Gastroesophageal sphincter (tissue), 4 donors: Measurements from ENCODE around the gene MCUR1. TPM values are rescaled to one million over a fixed set of nuclear protein-coding genes. Genes with fewer than 3 reads are reported as not detected.

ENCODE experiments used
- ATAC-seq: fragments of 150-250 bp; one replicate; pipeline ENCODE4 v1.9.1; 2016; ENCODE audit warnings: mild to moderate bottlenecking, moderate library complexity
- H3K27ac ChIP-seq, 4 donors: fragments of 200-600 bp; sonication (generic) in 3 of 4; 1 replicate in 3 of 4; 2 replicates in 1 of 4; pipeline ENCODE4 v1.5.1; 2016 to 2019
- H3K27me3 ChIP-seq: fragments of 200-600 bp; sonication (generic); one replicate; pipeline ENCODE4 v1.5.1; 2019
- H3K36me3 ChIP-seq, 2 donors: fragments of 200-600 bp; sonication (generic); one replicate each; pipeline ENCODE4 v1.5.1; 2019; ENCODE audit warnings: control low read depth in 1 of 2
- H3K4me1 ChIP-seq, 3 donors: fragments of 200-600 bp; sonication (generic); 1 replicate in 2 of 3; 2 replicates in 1 of 3; pipeline ENCODE4 v1.5.1; 2016 to 2019; ENCODE audit warnings: control low read depth in 2 of 3
- H3K4me3 ChIP-seq, 2 donors: fragments of 200-600 bp; sonication (generic); one replicate each; pipeline ENCODE4 v1.5.1; 2019; ENCODE audit warnings: mild to moderate bottlenecking in 1 of 2, moderate library complexity in 1 of 2
- H3K9me3 ChIP-seq, 3 donors: fragments of 200-600 bp; sonication (generic); one replicate each; pipeline ENCODE4 v1.5.1; 2017 to 2019; ENCODE audit warnings: control low read depth in 2 of 3
- CTCF ChIP-seq, 4 experiments: fragments of 200-600 bp in 2 of 4; fragments of 450-650 bp in 2 of 4; sonication (generic) in 1 of 4; IDR thresholded peaks; one replicate each; pipeline ENCODE4 v1.5.1; 2017 to 2019; ENCODE audit warnings: antibody characterized with exemption in 4 of 4, mild to moderate bottlenecking in 2 of 4, moderate library complexity in 2 of 4
- EP300 ChIP-seq: sonication (generic); formaldehyde crosslinking; IDR thresholded peaks from one replicate; pipeline ENCODE4 v1.6.1; 2017; ENCODE audit warnings: antibody characterized with exemption, mild to moderate bottlenecking
- POLR2A ChIP-seq, 2 donors: fragments of 450-650 bp; IDR thresholded peaks; one replicate each; pipeline ENCODE4 v1.6.1; 2017; ENCODE audit warnings: antibody characterized with exemption in 2 of 2, mild to moderate bottlenecking in 2 of 2, moderate library complexity in 1 of 2
- POLR2AphosphoS5 ChIP-seq: sonication (generic); formaldehyde crosslinking; IDR thresholded peaks from one replicate; pipeline ENCODE4 v1.6.1; 2017; ENCODE audit warnings: antibody characterized with exemption
- WGBS, 2 donors: methylation state at CpG; one replicate each; pipeline ENCODE4 v1.1.5; 2018; ENCODE audit warnings: low coverage in 1 of 2; 5-methylcytosine and 5-hydroxymethylcytosine counted together
- total RNA-seq, 4 donors: library from RNA; depleted of rRNA; stranded (reverse); fragments of >200 nt; gene quantifications; one replicate each; pipeline ENCODE4 v1.1.0, GENCODE V29; 2016

Gene MCUR1
- total RNA-seq, 4 donors from 2014 or later = 8.5 to 18.6 (median 11.9) TPM

DNA sequence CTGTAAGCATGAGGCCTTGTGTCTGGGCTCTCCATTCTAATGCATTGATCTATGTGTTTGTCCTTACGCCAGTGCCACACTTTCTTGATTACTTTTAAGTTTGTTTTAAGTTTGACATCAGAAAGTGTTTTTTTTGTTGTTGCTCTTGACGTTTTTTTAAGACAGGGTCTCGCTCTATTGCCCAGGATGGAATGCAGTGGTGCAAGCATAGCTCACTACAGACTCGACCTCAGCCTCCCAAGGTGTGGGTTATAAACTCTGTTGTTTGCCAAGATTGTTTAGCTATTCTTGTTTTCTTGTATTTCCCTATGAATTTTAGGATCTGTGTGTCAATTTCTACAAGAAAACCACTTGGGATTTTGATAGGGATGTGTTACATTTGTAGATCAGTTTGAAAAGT is 5.6 kb downstream of the MCUR1 start:
- H3K36me3 ChIP-seq = peaks cover 0 to 32% of the 10 kb centered on the region in 2 donors
- H3K9me3 ChIP-seq = no peaks in the 10 kb centered on the region
- peaks cover 2 to 35% (median 9%) of the 10 kb centered on the region in 3 donors for H3K4me1 ChIP-seq
- no peaks in the 10 kb centered on the region for H3K27me3 ChIP-seq
- no peak overlapping the region for H3K4me3 ChIP-seq
- ATAC-seq = no peak
- no peak for TF ChIP-seq CTCF (IDR thresholded peaks at IDR 0.05)
- no peak for TF ChIP-seq POLR2AphosphoS5
- no peak for TF ChIP-seq EP300
- no peak for TF ChIP-seq POLR2A (IDR thresholded peaks at IDR 0.05)
- whole genome bisulfite sequencing, 2 donors = 88 to 94% methylated on average over 4 of the region's 4 CpGs
- H3K27ac ChIP-seq = no peak overlapping the region

DNA sequence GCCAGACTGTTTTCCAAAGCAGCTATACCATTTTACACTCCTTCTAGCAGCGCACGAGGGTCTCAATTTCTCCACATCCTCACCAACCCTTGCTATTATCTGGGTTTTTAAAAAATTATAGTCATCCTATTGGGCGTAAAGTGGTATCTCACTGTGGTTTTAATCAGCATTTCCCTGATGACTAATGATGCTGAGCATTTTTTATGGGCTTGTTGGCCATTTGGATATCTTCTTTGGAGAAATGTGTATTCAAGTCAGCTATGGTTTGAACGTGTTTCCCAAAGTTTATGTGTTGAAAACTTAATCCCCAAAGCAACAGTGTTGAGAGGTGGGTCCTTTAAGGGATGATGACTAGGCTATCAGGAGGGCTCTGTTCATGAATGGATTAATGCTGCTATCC is 6.7 kb downstream of the MCUR1 start:
- no peak for ATAC-seq
- 82 to 88% methylated on average over 2 to 4 of the region's 4 CpGs for WGBS, 2 donors
- TF ChIP-seq POLR2AphosphoS5 = no peak
- no peak for TF ChIP-seq POLR2A (IDR thresholded peaks at IDR 0.05)
- TF ChIP-seq EP300 = no peak
- no peak for TF ChIP-seq CTCF (IDR thresholded peaks at IDR 0.05)
- no peak overlapping the region for H3K4me3 ChIP-seq
- H3K4me1 ChIP-seq = peaks cover 2 to 25% (median 9%) of the 10 kb centered on the region in 3 donors
- H3K9me3 ChIP-seq = no peaks in the 10 kb centered on the region
- H3K27me3 ChIP-seq = no peaks in the 10 kb centered on the region
- peaks cover 0 to 42% of the 10 kb centered on the region in 2 donors for H3K36me3 ChIP-seq
- H3K27ac ChIP-seq = no peak overlapping the region

GRCh38 chr6:13803581-13803980 is 10.8 kb downstream of the MCUR1 start:
- TF ChIP-seq CTCF (IDR thresholded peaks at IDR 0.05) (no peak), EP300 (no peak), POLR2A (IDR thresholded peaks at IDR 0.05) (no peak), POLR2AphosphoS5 (no peak)
- Histone ChIP-seq H3K27ac (no peak overlapping the region), H3K4me3 (no peak overlapping the region), H3K9me3 (no peaks in the 10 kb centered on the region), H3K36me3 (peaks cover 0 to 76% of the 10 kb centered on the region in 2 donors), H3K4me1 (no peaks in the 10 kb centered on the region), H3K27me3 (no peaks in the 10 kb centered on the region)
- WGBS, 2 donors = 88 to 95% methylated on average over 4 of the region's 4 CpGs
- ATAC-seq = no peak

GRCh38 chr6:13800615-13801014 is 13.7 kb downstream of the MCUR1 start:
- no peak for TF ChIP-seq EP300
- no peak for TF ChIP-seq POLR2A (IDR thresholded peaks at IDR 0.05)
- no peak for TF ChIP-seq POLR2AphosphoS5
- no peak for TF ChIP-seq CTCF (IDR thresholded peaks at IDR 0.05)
- ATAC-seq = no peak
- no peaks in the 10 kb centered on the region for H3K4me1 ChIP-seq
- H3K9me3 ChIP-seq = no peaks in the 10 kb centered on the region
- 77 to 93% methylated on average over 3 of the region's 3 CpGs for WGBS, 2 donors
- no peaks in the 10 kb centered on the region for H3K27me3 ChIP-seq
- H3K4me3 ChIP-seq = no peak overlapping the region
- H3K36me3 ChIP-seq = peaks cover 0 to 80% of the 10 kb centered on the region in 2 donors
- H3K27ac ChIP-seq = no peak overlapping the region

GRCh38 chr6:13796781-13797180 is 17.6 kb downstream of the MCUR1 start:
- no peaks in the 10 kb centered on the region for H3K9me3 ChIP-seq
- TF ChIP-seq POLR2AphosphoS5 (no peak), CTCF (IDR thresholded peaks at IDR 0.05) (no peak), EP300 (no peak), POLR2A (IDR thresholded peaks at IDR 0.05) (no peak)
- no peaks in the 10 kb centered on the region for H3K27me3 ChIP-seq
- H3K27ac ChIP-seq = no peak overlapping the region
- H3K36me3 ChIP-seq = peaks cover 0 to 70% of the 10 kb centered on the region in 2 donors
- ATAC-seq = no peak
- no peaks in the 10 kb centered on the region for H3K4me1 ChIP-seq
- no peak overlapping the region for H3K4me3 ChIP-seq
- 67 to 81% methylated on average over 1 of the region's 1 CpG for WGBS, 2 donors
